ENCODE measurements around the gene SNAPIN. TPM values are rescaled to one million over a fixed set of nuclear protein-coding genes. Genes with fewer than 3 reads are reported as not detected.

Gene SNAPIN
- polyA plus RNA-seq, 1 of the 3 experiments (the other 2 are of a cell fraction): 57.6 TPM

DNA sequence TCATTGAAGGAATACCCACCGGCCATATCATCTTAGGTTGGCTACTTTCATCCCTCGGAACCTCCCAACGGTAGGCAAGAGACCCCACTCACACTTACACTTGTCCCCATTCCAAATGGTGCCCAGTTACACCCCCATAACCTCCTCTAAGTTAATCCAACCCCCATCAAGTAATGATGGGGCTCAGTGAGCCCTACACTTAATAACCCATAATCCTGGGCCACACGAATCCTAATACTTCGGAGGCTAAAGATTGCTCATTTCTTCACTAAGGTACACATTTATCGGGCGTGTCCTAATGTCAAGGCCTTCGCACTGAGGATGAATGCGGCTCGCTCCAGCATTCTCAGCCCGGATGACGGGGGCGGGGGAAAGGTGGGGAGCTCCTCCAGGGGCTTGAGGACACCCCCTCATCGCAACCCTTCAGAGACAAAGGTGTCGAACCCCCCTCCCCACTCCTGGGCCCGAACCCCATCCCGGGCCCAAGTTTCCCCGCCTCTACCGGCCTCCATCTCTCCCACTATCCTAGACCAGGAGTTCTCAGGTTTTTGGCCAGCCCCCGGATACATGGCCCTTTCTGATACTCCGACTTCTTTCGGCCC lies 11.9 kb downstream of the SNAPIN start:
- H3K4me2 ChIP-seq: peak overlapping the region; percentile 95
- 1% methylated on average over 18 of the region's 22 CpGs for WGBS (ENCODE audit: low lambda C conversion rate)
- H3K4me3 ChIP-seq (ENCODE audit: low read depth in 2 of 2, low read length in 1 of 2): peak overlapping the region; percentile 65 to 83
- peaks cover 7% of the 10 kb centered on the region in 2 experiments; a peak in 2 of 4 replicates for H3K4me1 ChIP-seq (ENCODE audit: control insufficient read depth in 1 of 2, insufficient read depth in 2 of 2, low read depth in 1 of 2, low read length in 1 of 2)
- H3K27me3 ChIP-seq (ENCODE audit: insufficient read depth): no peaks in the 10 kb centered on the region
- CTCF ChIA-PET: interaction anchor here (0.9 to 2.0 kb wide), 3 partner anchors 8 to 105 kb away, joined by 3 to 6 read pairs (median 3); partner anchors contain the start of gene SLC27A3
- H3K9me2 ChIP-seq: no peaks in the 10 kb centered on the region
- peaks cover 47% of the 10 kb centered on the region for H3K79me2 ChIP-seq (ENCODE audit: insufficient read depth)
- peaks cover 38% of the 10 kb centered on the region for H3F3A ChIP-seq (replicated peaks; ENCODE audit: insufficient read depth)
- H3K36me3 ChIP-seq (replicated peaks in 1 of 2; ENCODE audit: control insufficient read depth in 1 of 2, insufficient read depth in 2 of 2, low read length in 1 of 2): peaks cover 28 to 42% of the 10 kb centered on the region in 2 experiments
- no peak; the same call in 1 of the 2 replicates for TF ChIP-seq YY1 (IDR thresholded peaks at IDR 0.05; ENCODE audit: low read depth)
- no peak for TF ChIP-seq JUND (IDR thresholded peaks at IDR 0.05)
- TF ChIP-seq EZH2phosphoT487 (IDR thresholded peaks at IDR 0.05; ENCODE audit: borderline replicate concordance, low read depth): no peak
- TF ChIP-seq SMC3 (IDR thresholded peaks at IDR 0.05; ENCODE audit: low read depth, low read length): no peak
- TF ChIP-seq MEF2A (IDR thresholded peaks at IDR 0.05; ENCODE audit: borderline replicate concordance, low read depth): no peak
- no peak for TF ChIP-seq MAX (IDR thresholded peaks at IDR 0.05; ENCODE audit: low read depth)
- TF ChIP-seq NFIC (IDR thresholded peaks at IDR 0.05; ENCODE audit: borderline replicate concordance): no peak
- TF ChIP-seq RFX5 (IDR thresholded peaks at IDR 0.05; ENCODE audit: low read length): no peak
- peak overlapping the region; percentile 32; the same call in 1 of the 2 replicates for H2AFZ ChIP-seq (ENCODE audit: low read depth)
- H3K27ac ChIP-seq (ENCODE audit: low read depth in 2 of 2, low read length in 1 of 2): peak overlapping the region; percentile 70 to 72
- peak overlapping the region; percentile 96 for H3K9ac ChIP-seq
- H4K20me1 ChIP-seq (ENCODE audit: insufficient read depth): no peaks in the 10 kb centered on the region
- peak; percentile 38 for DNase-seq
- no peaks in the 10 kb centered on the region for H3K9me3 ChIP-seq
- POLR2A ChIA-PET: no interaction called here

DNA sequence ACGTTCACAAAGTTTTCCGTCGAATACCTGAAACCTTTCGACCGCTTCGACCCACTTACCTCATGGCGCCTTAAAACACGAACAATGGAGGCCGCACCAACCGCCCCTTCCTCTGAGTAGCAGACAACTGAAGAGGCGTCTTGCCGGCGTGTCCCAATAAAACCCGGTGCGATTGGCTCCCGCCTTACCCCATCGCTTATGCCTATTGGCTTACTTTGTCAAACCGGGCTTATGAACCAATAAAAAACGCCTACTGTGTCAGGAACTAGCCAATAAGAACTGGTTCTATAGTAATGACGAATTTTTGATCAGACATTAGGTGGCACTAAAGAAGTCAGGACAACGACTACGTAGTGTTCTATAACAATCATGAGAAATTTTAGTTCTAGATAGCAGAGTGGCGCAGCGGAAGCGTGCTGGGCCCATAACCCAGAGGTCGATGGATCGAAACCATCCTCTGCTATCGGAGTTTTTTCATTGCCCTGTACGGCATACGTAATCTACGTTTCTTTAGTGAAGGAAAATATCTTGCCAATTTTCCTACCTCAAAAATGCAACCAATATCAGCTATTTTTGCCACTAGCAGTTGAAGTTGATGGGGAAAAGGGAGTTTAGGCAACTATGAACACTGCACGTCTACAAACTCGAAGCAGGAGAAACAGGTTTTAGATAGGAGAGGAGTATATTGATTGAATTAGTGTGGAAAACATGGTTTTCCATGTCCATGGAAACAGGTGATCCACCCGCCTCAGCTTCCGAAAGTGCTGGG lies 12.5 kb downstream of the SNAPIN start, which contains the start of gene ILF2:
Gene ILF2, minus strand, starts transcription at position 135 of the 769 bp plus-strand sequence. Its CDS starts 71 bp downstream, at position 64.
- Histone ChIP-seq H3K9me3 (no peaks in the 10 kb centered on the region), H3K4me1 (ENCODE audit: control insufficient read depth in 1 of 2, insufficient read depth in 2 of 2, low read depth in 1 of 2, low read length in 1 of 2) (peaks cover 7% of the 10 kb centered on the region in 2 experiments; a peak in 2 of 4 replicates), H3K36me3 (replicated peaks in 1 of 2; ENCODE audit: control insufficient read depth in 1 of 2, insufficient read depth in 2 of 2, low read length in 1 of 2) (peaks cover 23 to 35% of the 10 kb centered on the region in 2 experiments), H3K4me3 (ENCODE audit: low read depth in 2 of 2, low read length in 1 of 2) (peak within 1 kb of the TSS; percentile 65 to 83), H4K20me1 (ENCODE audit: insufficient read depth) (no peaks in the 10 kb centered on the region), H3K9me2 (no peaks in the 10 kb centered on the region), H3K9ac (peak within 1 kb of the TSS; percentile 96), H3F3A (replicated peaks; ENCODE audit: insufficient read depth) (peaks cover 31% of the 10 kb centered on the region), H2AFZ (ENCODE audit: low read depth) (peak within 1 kb of the TSS; percentile 99), H3K27me3 (ENCODE audit: insufficient read depth) (no peaks in the 10 kb centered on the region), H3K79me2 (ENCODE audit: insufficient read depth) (peaks cover 47% of the 10 kb centered on the region), H3K4me2 (peak within 1 kb of the TSS; percentile 95), H3K27ac (ENCODE audit: low read depth in 2 of 2, low read length in 1 of 2) (peak within 1 kb of the TSS; percentile 70 to 89)
- CTCF ChIA-PET: interaction anchor here (0.8 to 2.3 kb wide), 11 partner anchors 9 to 316 kb away, joined by 3 to 8 read pairs (median 4); partner anchors contain the start of gene SLC27A3
- peak; percentile 91 for DNase-seq
- under 1% methylated on average over 35 of the region's 35 CpGs for WGBS (ENCODE audit: low lambda C conversion rate)
- POLR2A ChIA-PET: interaction anchor here (1.3 to 1.9 kb wide), 2 partner anchors 84 to 319 kb away, joined by 3 to 6 read pairs; partner anchors contain the start of gene RPS27
- peak; percentile 45; the same call in 1 of the 2 replicates for TF ChIP-seq FOXM1 (IDR thresholded peaks at IDR 0.05; ENCODE audit: low read depth)
- TF ChIP-seq, protein P1, sequence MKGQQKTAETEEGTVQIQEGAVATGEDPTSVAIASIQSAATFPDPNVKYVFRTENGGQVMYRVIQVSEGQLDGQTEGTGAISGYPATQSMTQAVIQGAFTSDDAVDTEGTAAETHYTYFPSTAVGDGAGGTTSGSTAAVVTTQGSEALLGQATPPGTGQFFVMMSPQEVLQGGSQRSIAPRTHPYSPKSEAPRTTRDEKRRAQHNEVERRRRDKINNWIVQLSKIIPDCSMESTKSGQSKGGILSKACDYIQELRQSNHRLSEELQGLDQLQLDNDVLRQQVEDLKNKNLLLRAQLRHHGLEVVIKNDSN (IDR thresholded peaks at IDR 0.05; ENCODE audit: borderline replicate concordance, low read depth): no peak
- TF ChIP-seq MAX (IDR thresholded peaks at IDR 0.05; ENCODE audit: low read depth): peak; percentile 83
- peak in 1 of 2 experiments; percentile 50; a peak in 1 of 4 replicates for TF ChIP-seq EP300 (IDR thresholded peaks at IDR 0.05; ENCODE audit: borderline replicate concordance in 1 of 2, low read depth in 1 of 2, low read length in 1 of 2)
- no peak for TF ChIP-seq NRF1 (IDR thresholded peaks at IDR 0.05; ENCODE audit: low read depth, low read length)
- no peak for TF ChIP-seq TCF12 (IDR thresholded peaks at IDR 0.05)
- peak; percentile 86; the same call in 1 of the 2 replicates for TF ChIP-seq TEAD4 (IDR thresholded peaks at IDR 0.05; ENCODE audit: borderline replicate concordance, insufficient read depth)
- TF ChIP-seq NFIC (IDR thresholded peaks at IDR 0.05; ENCODE audit: borderline replicate concordance): 0 out of 2 replicates have a peak, but pooled peaks have one; percentile 6
- peak; percentile 98 for TF ChIP-seq POLR2AphosphoS5 (IDR thresholded peaks at IDR 0.05; ENCODE audit: low read depth, low read length)
- peak; percentile 63 for TF ChIP-seq GATA2 (CRISPR knock-in tag; IDR thresholded peaks at IDR 0.05)
- TF ChIP-seq, protein P2, sequence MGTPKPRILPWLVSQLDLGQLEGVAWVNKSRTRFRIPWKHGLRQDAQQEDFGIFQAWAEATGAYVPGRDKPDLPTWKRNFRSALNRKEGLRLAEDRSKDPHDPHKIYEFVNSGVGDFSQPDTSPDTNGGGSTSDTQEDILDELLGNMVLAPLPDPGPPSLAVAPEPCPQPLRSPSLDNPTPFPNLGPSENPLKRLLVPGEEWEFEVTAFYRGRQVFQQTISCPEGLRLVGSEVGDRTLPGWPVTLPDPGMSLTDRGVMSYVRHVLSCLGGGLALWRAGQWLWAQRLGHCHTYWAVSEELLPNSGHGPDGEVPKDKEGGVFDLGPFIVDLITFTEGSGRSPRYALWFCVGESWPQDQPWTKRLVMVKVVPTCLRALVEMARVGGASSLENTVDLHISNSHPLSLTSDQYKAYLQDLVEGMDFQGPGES (IDR thresholded peaks at IDR 0.05; ENCODE audit: low read depth, low read length): peak; percentile 72; the same call in 1 of the 2 replicates
- TF ChIP-seq, protein P3, sequence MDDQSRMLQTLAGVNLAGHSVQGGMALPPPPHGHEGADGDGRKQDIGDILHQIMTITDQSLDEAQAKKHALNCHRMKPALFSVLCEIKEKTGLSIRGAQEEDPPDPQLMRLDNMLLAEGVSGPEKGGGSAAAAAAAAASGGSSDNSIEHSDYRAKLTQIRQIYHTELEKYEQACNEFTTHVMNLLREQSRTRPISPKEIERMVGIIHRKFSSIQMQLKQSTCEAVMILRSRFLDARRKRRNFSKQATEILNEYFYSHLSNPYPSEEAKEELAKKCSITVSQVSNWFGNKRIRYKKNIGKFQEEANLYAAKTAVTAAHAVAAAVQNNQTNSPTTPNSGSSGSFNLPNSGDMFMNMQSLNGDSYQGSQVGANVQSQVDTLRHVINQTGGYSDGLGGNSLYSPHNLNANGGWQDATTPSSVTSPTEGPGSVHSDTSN (IDR thresholded peaks at IDR 0.05): no peak; the same call in 1 of the 2 replicates
- peak; percentile 33 for TF ChIP-seq CTCF (IDR thresholded peaks at IDR 0.05)
- peak; percentile 79 for TF ChIP-seq FOSL2 (IDR thresholded peaks at IDR 0.05; ENCODE audit: borderline replicate concordance, low read depth)
